Hematopoietic multipotent progenitor cell treated with erythropoietin and hydrocortisone succinate and interleukin-3 and kit ligand, for 17 days (in vitro differentiated cells): Measurements from ENCODE around the gene NCLN.
"Not testable (repeated sequence)": the region's sequence is repeated elsewhere in the genome, so short reads cannot be mapped to it uniquely, and the experiment has no call there.

Experiments used
- DNase-seq: peaks from one replicate; pipeline ENCODE4 v3.0.0-alpha.2; 2015; ENCODE audit warnings: low spot score

NCLN gene

DNA sequence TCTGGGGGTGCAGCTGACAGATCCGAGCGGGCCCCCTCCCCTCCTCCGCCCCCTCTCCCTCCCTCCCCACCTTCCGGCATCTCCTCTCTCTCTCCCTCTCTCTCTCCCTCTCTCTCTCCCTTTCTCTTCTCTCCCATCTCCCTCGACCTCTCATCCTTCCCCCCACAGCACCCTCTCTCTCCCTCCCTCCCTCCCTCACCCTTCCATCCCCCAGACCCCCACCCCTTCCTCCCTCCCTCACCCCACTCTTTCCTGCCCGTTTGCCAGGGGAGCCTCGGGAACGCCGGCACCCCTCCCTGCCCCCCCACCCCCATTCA lies 39.4 kb downstream of the NCLN start:
- no peak for DNase-seq

DNA sequence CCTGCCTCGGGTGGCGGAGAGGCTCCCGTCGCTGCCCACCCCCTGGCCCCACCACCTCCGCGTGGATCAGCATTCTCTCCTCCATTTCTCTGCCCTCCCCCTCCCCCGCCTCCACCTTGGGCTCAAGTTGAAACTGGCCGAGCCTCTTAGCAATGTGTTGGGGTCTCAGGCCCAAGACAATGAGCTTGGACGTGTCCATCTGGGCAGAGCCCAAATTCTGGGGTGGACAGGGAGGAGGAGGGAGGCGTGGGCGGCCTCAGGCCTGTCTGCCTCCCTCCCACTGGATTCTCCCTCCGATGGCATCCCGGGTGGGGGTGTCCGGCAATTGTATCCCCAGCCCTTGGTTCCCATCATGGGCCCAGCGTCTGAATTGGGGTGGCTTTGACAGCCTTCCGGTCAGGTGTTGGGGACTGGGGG lies 40.0 kb downstream of the NCLN start:
- DNase-seq: no peak

DNA sequence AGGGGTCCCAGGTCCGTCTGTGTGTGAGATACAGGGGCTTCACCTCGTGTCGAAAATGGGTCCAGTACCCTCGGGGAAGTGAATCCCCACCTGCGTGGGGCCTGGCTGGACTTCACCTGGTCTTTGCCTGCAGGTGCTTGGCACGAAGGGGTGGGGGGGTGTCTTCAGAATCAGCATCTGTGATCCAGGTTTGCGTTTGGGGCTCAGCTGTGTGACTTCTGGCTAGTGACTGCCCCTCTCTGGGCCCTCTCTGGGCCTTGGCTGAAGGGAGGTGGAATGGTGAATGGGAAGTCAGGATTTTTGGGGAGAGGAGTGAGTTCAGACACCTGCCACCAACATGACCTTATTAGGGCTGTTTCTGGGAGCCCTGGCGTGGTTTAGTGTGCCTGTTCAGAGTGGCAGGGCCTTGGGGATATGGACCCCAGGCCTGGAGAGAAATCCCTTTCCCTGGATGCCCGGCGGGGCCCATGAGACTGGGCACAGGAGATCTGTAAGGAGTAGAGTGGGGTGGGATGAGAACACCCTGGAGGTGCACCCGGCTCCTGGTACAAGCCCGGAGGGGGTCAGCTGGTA lies 41.4 kb downstream of the NCLN start:
- DNase-seq: no peak

DNA sequence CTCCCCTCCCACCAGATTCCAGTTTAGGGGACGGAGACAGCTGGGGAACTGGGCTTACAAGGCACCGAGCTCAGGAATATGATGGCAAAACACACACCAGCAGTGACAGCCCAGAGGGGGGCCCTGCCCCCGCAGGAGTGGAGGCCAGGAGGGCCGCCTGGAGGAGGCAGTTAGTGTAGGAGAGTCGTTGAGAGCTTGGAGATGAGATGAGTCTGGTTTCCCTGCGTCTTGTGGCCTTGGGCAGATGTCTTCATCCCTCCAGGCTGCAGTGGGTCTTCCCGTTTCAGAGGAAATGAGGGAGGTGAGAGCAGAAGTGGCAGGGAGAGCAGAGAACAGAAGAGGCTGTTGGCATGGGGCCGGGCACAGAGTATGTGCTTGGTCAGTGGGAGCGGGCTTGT lies 43.6 kb downstream of the NCLN start:
- DNase-seq: no peak

DNA sequence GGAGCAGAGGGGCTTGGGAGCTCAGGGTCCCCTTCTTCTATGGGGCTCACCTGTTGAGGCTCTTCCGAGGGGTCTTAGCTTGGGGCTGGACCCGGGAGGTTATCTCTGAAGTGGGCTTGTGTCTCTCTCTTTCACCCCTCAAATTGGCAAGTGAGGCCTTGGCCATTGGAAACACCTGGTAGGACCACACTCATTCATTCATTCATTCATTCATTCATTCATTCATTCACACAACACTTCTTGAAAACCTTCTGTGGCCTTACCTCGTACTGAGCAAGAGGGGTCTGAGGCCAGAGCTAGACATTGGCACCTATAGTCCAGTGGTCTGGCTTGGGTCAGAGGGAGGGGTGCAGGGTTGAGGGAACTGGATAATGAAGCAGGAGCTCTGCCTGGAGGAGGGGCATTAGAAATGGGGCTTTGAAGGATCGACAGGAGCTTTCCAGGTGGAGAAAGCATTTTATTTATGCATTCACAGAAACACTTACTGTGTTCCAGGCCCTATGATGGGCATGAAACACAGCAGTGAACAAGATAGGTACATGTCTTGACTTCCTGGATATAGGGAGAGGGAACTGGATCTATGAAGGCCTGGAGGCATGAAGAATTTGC lies 44.3 kb downstream of the NCLN start:
- DNase-seq: no peak

DNA sequence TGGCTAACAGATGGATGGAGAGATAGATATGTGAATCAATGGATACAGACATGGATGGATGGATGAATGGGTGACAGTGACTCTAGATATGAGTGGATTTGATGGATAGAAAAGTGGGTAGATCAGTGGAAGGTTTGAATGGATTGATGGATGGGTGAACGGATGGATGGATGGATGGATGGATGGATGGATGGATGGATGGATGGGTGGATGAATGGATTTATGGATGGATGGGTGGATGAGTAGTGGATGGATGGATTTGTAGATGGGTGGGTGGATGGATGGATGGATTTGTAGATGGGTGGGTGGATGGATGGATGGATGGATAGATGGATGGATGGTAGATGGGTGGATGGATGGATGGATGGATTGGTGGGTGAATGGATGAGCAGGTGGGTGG lies 45.6 kb downstream of the NCLN start:
- no peak for DNase-seq

DNA sequence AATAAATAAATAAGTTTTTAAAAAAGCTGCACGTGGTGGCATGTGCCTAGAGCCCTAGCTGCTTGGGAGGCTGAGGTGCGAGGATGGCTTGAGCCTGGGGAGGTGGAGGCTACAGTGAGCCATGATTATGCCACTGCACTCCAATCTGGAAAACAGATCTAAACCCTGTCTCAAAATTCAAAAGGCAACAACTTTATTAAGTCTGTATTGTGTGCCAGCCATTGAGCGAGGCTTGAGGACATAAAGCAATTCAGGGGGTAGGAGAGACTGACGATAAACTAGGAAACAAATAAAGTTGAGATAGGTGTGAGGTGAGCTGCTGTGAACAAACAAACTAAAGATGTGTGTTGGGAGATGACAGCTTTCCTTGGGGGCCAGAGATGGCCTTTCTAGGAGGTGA lies 47.4 kb downstream of the NCLN start:
- DNase-seq: no peak

GRCh38 chr19:3233831-3234230 lies 48.1 kb downstream of the NCLN start:
- DNase-seq: no peak

DNA sequence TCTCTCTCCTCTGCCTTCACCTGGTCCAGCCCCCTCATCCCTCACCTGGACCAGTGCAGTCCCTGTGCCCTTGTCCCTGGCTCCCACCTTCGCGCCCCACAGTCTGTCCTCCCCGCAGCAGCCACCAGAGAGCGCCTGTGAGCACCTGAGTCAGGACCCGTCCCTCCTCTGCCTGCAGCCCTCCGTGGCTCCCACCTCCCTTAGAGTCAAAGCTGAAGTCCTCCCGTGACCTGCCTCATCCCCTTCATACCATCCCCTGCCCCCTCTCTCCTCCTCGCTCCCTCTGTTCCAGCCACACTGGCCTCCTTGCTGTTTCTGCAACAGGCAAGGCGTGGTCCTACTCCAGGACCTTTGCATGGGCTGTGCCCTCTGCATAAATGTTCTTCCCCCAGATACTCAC lies 49.1 kb downstream of the NCLN start:
- no peak for DNase-seq

DNA sequence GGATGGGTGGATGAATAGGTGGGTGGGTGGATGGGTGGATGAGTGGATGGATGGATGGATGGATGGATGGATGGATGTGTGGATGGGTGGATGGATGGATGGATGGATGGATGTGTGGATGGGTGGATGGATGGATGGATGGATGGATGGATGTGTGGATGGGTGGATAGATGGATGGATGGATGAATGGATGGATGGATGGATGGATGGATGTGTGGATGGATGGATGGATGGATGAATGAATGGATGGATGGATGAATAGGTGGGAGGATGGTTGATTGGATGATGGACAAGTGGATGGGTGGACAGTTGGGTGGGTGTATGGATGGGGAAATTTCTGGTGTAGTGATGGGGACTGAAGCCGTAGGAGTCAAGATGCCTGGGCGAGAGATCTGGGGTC lies 49.9 kb downstream of the NCLN start:
- DNase-seq: not testable (repeated sequence)

DNA sequence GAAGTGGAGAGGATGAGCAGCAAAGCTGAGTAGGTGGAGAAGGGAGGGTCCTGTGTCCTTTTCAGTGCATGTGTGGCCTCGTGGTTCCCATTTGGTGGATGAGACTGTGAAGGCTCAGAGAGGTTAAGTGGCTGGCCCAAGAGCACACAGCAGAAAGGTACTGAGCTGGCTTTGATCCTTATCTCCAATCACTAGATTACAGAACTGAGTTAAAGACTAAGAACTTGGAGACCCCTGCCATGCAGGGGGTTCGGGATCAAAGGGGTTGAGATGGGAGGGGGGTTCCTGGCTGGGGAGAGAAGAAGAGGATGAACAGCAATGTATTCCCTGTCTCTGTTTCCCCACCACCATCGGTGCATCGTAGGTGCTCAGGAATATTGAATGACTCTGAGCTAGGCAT lies 50.5 kb downstream of the NCLN start:
- no peak for DNase-seq

DNA sequence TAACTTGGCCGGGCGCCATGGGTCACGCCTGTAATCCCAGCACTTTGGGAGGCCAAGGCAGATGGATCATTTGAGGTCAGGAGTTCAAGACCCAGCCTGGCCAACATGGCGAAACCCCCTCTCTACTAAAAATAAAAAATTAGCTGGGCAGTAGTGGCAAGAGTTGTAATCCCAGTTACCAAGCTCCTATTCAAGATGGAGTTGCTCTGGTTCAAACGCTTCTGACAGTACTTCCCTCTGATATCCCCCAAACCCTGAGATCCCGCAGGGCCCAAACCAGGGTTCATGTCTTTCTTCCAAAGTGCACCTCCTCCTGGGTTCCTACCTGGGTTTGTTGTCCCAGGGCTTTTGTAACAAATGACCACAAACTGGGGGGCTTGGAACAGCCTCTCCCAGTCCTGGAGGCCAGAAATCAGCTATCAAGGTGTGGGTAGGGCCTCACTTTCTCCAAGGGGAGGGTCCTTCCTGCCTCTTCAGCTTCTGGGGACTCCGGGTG lies 52.4 kb downstream of the NCLN start:
- no peak for DNase-seq

- no peak for DNase-seq
These were observed 53.6 kb downstream of the NCLN start for GRCh38 chr19:3239367-3239766.

DNA sequence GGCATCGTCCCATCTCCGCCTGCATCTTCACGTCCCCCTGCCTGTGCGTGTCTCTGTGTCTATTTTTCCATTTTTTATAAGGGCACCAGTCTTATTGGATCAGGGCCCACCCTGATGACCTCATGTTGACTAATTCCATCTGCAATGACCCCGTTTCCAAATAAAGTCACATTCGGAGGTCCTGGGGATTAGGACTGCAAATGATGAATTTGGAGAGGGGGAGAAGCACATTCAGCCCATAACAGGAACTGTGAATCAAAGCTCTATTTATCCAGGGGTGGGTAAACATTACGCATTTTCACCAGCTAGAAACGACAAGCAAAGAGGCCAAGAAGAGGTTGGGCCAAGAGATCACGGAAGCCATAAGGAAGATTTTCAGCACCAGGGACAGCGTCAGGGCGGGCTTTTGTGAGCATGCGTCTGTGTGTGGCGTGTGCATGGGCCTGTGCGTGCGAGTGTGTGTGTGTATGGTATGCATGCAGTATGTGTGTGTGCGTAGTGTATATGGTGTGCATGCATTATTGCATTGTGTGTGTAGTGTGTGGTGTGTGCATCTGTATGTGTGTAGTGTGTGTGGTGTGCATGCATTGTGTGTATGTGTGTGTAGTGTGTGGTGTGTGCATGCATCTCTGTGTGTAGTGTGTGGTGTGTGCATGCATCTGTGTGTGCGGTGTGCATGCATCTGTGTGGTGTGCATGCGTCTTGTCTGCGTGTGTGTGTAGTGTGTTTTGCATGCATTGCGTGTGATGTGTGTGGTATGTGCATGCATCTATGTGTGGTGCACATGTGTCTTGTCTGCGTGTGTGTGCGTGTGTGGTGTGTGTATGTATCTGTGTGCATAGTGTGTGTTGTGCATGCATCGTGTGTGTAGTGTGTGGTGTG lies 58.3 kb downstream of the NCLN start:
- DNase-seq: no peak

DNA sequence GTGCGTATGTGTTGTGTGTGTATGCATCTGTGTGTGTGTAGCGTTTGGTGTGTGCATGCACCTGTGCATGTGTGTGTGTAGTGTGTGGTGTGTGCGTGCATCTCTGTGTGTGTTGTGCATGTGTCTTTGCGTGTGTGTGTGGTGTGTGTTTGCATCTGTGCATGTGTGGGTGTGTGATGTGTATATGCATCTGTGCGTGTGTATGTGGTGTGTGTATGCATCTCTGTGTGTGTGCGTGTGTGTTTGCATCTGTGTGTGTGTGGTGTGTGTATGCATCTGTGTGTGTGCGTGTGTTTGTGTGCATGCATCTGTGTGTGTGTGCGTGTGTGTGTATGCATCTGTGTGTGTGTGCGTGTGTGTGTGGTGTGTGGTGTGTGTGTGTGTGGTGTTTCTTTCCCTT lies 59.3 kb downstream of the NCLN start:
- no peak for DNase-seq

DNA sequence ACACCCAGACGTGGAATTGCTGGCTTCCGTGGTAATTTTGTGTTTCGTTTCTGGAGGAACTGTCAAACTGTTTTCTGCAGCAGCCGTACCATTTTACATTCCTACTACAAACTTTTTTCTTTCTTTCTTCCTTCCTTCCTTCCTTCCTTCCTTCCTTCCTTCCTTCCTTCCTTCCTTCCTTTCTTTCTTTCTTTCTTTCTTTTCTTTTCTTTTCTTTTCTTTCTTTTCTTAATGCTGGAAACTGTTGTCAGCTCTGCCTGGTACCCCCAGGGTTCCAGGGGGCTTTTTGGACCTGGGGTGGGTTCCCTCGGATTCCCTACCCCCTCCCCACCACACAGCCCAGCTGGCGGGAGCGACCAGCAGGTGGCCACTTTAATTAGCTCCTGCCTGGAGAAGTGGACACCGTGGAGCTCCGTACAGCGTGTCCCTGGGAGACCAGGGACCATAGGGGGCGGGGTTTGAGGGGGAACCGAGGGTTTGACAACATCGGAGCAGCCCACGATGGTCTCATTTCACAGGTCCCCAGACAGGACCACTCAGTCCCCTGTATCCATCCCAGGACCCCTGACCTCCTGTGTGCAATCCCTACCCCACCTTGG lies 63.1 kb downstream of the NCLN start:
- no peak for DNase-seq

GRCh38 chr19:3249408-3249807 lies 63.7 kb downstream of the NCLN start:
- DNase-seq: peak; percentile 5

DNA sequence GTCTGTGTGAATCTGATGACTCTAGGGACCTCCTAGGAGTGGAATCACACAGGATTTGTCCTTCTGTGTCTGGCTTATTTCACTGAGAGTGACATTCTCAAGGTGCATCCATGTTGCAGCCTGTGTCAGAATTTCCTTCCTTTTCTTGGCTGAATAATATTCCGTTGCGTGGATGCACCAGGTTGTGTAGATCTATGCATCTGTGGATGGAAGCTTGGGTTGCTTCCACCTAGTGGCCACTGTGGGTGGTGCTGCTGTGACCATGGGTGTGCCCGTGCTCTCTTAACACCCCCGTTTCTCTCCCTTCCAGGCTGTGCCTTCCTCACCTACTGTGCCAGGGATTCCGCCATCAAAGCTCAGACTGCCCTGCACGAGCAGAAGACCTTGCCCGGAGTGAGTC lies 64.9 kb downstream of the NCLN start:
- DNase-seq: no peak

DNA sequence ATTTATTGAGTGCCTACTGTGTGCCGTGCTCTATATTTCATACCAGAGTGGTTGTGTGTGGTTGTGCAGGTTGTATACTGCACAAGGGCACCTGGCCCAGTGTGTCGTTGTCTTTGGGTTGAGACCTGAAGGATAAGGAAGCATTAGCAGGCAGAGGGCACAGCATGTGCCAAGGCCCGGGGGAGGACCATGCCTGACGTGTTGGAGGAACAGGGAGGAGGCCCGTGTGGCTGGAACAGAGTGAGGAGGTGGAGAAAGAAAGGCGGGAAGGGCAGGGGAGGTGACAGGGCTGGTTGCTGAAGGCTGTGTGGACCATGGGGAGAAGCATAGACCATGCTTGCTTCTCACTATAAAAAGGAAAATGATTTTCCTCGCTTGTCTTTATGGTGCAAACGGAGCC lies 65.5 kb downstream of the NCLN start:
- DNase-seq: no peak

GRCh38 chr19:3252650-3253049 lies 66.9 kb downstream of the NCLN start:
- no peak for DNase-seq

DNA sequence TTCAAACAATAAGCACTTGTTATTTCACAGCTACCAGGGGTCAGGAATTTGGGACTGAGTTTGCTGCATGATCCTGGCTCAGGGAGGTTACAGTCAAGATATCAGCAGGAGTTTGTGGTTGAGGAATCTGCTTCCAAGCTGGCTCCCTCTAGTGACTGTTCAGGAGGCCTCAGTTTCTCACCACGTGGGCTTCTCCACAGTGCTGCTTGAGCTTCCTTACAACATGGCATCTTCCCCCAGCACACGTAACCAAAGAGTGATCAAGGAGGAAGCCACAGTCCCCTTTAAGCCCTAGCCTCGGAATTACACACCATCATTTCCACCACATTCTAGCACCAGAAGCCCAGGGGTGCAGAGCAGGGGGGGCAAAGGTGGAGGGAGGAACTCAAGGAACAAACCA lies 67.5 kb downstream of the NCLN start:
- no peak for DNase-seq

- DNase-seq: no peak
These were observed 68.8 kb downstream of the NCLN start for GRCh38 chr19:3254520-3254919.

GRCh38 chr19:3257071-3257470 lies 71.3 kb downstream of the NCLN start:
- DNase-seq: no peak
